ENCODE data around the gene GALNT14. TPM values are rescaled to one million over a fixed set of nuclear protein-coding genes. Genes with fewer than 3 reads are reported as not detected.
A peak's percentile ranks its signal among the peaks of the same experiment; 100 is the strongest.

The GALNT14 gene
- total and polyA plus RNA-seq, 2 of the 8 experiments (the other 6 are each of a cell fraction or from before 2014, with no cell fraction given): 13.0 to 13.7 TPM

DNA sequence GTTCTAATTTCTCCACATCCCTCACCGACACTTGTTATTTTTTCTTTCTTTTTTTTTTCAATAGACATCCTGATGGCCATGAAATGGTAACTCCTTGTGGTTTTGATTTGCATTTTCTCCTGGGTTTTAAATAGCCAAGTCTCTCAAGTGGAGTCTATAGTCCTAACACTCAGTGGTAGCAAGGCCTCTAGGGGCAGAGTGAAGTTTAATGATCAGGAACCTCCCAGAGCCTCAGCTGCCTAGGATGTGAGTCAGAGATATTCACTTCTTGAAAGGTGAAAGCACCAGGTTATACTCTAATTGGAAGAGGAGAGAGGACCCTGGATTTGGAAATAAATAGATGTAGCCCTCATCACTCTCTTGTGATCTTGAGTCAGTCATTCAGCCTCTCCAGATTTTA, 268.3 kb downstream of the GALNT14 start:
- H3K23me2 ChIP-seq (ENCODE audit: low read depth, low read length): no peaks in the 10 kb centered on the region
- no peak for DNase-seq (ENCODE audit: low read depth in 1 of 2, low spot score in 2 of 2)
- no peaks in the 10 kb centered on the region for H4K20me1 ChIP-seq (replicated peaks in 1 of 2; ENCODE audit: control insufficient read depth in 1 of 2, insufficient read depth in 2 of 2, low read length in 2 of 2)
- no peak overlapping the region for H3K14ac ChIP-seq (ENCODE audit: insufficient read length)
- H3K9me3 ChIP-seq (ENCODE audit: insufficient read depth in 2 of 2, low read depth in 1 of 2, low read length in 1 of 2): peaks cover 0 to 3% of the 10 kb centered on the region in 2 experiments; a peak in 1 of 4 replicates
- H2AFZ ChIP-seq (ENCODE audit: low read length): no peak overlapping the region
- TF ChIP-seq CTCF (IDR thresholded peaks at IDR 0.05; ENCODE audit: control extremely low read depth in 1 of 3, insufficient read depth in 1 of 3, low read depth in 1 of 3, low read length in 3 of 3): peak in 1 of 3 experiments; percentile 1; a peak in 1 of 4 replicates
- no peak for TF ChIP-seq MAX (IDR thresholded peaks at IDR 0.05)
- no peak overlapping the region for H3K4me2 ChIP-seq (ENCODE audit: insufficient read depth in 1 of 2, low read depth in 2 of 2, low read length in 2 of 2)
- no peaks in the 10 kb centered on the region; a peak in 1 of 7 replicates for H3K27me3 ChIP-seq (replicated peaks in 1 of 4; ENCODE audit: control insufficient read depth in 3 of 4, extremely low read depth in 1 of 4, insufficient read depth in 3 of 4, low read length in 3 of 4)
- H2BK15ac ChIP-seq (ENCODE audit: low read length): no peak overlapping the region
- no peak overlapping the region for H3K4ac ChIP-seq (replicated peaks; ENCODE audit: insufficient read length, low read depth, low read length)
- H4K91ac ChIP-seq (replicated peaks; ENCODE audit: insufficient read length, low read length): no peak overlapping the region
- peaks cover 0 to 9% (median 0%) of the 10 kb centered on the region in 4 experiments; a peak in 2 of 7 replicates for H3K4me1 ChIP-seq (replicated peaks in 1 of 4; ENCODE audit: control insufficient read depth in 3 of 4, insufficient read depth in 4 of 4, low read length in 3 of 4)
- no peak for FAIRE-seq
- no peak overlapping the region for H3K23ac ChIP-seq (ENCODE audit: insufficient read length)
- no peak overlapping the region for H3K9ac ChIP-seq (replicated peaks in 1 of 4; ENCODE audit: extremely low read depth in 1 of 4, low read depth in 3 of 4, low read length in 3 of 4)
- no peak overlapping the region for H4K5ac ChIP-seq (ENCODE audit: insufficient read length, low read depth, low read length)
- no peak overlapping the region for H3K4me3 ChIP-seq (ENCODE audit: extremely low read depth in 1 of 4, insufficient read depth in 2 of 4, low read depth in 3 of 4, low read length in 4 of 4)
- no peaks in the 10 kb centered on the region for H3K36me3 ChIP-seq (ENCODE audit: control insufficient read depth in 2 of 4, insufficient read depth in 4 of 4, low read length in 3 of 4)
- no peak overlapping the region for H2BK5ac ChIP-seq (ENCODE audit: low read depth, low read length)
- H2BK120ac ChIP-seq (replicated peaks; ENCODE audit: low read depth, low read length): no peak overlapping the region
- H3K27ac ChIP-seq (ENCODE audit: low read depth, low read length): no peak overlapping the region
- no peak overlapping the region for H2BK12ac ChIP-seq (ENCODE audit: low read depth, low read length)
- CTCF ChIA-PET (ENCODE audit: partially characterized antibody): interaction anchor here (0.6 to 1.2 kb wide), 3 partner anchors 9 to 300 kb away, joined by 3 to 8 read pairs (median 4); no protein-coding TSS in a partner anchor
- H3K79me1 ChIP-seq (ENCODE audit: low read depth, low read length): no peaks in the 10 kb centered on the region
- no peak overlapping the region for H2BK20ac ChIP-seq (ENCODE audit: low read length)
- no peak overlapping the region for H2AK5ac ChIP-seq (ENCODE audit: low read depth, low read length)
- H3K79me2 ChIP-seq (ENCODE audit: control insufficient read depth in 1 of 2, insufficient read depth in 2 of 2, low read length in 2 of 2): no peaks in the 10 kb centered on the region
- no peak overlapping the region for H4K8ac ChIP-seq (ENCODE audit: extremely low read depth, insufficient read depth, low read length)
- H3K18ac ChIP-seq (ENCODE audit: extremely low read depth, low read length): no peak overlapping the region
- H3K56ac ChIP-seq (replicated peaks; ENCODE audit: insufficient read length, low read depth, low read length): no peak overlapping the region
- POLR2A ChIA-PET (ENCODE audit: partially characterized antibody): no interaction called here
- WGBS, 2 experiments (ENCODE audit: extremely low coverage in 1 of 2, insufficient coverage in 1 of 2, insufficient read length in 1 of 2, insufficient replicate concordance in 2 of 2, low coverage in 1 of 2, low lambda C conversion rate in 2 of 2, missing lambda C conversion rate in 1 of 2): 100% methylated on average over 1 of the region's 1 CpG; no CpG with 5 or more reads in 1 of the 2 experiments

Data from H1 (cell line).